DOHH2 (cell line): ENCODE measurements around the gene ERG.

Experiments
- CTCF ChIP-seq: fragments of 200-600 bp; sonication (generic); IDR thresholded peaks from one replicate; pipeline ENCODE4 v1.5.1; 2014; ENCODE audit warnings: antibody characterized with exemption, mild to moderate bottlenecking, low read depth, low read length; ENCODE audit not compliant: poor library complexity, severe bottlenecking
- EZH2phosphoT487 ChIP-seq: fragments of 200-600 bp; sonication (generic); IDR thresholded peaks from 2 replicates; pipeline ENCODE4 v1.6.1; 2017; ENCODE audit warnings: borderline replicate concordance, mild to moderate bottlenecking, antibody characterized with exemption, low read length, moderate library complexity, mixed read lengths

DNA sequence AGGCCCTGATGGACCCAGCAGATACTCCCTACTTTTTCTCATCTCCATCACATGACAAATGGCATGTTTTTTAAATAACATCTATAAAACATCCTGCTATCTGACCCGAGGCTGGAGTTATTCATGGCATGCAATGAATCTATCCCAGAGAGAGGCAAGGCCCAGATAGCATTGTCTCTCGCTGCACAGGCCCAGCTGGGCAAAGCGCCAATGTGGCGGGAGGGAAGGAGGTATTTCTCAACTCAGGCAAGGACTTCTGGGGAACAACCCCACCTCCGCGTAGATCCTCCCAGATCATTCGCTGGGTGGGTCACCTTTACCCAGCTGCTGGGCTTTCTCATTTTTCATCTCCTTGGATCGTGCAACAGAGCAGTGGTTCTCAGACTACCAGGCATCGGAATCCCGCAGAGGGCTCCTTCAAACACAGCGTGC, 59.8 kb downstream of the ERG start:
- TF ChIP-seq CTCF (no peak), EZH2phosphoT487 (no peak)
